ENCODE results near the gene DLGAP1. TPM values are rescaled to one million over a fixed set of nuclear protein-coding genes. Genes with fewer than 3 reads are reported as not detected.

DLGAP1 gene
- total and polyA plus RNA-seq, 2 of the 8 experiments (the other 6 are each of a cell fraction or from before 2014, with no cell fraction given) = 11.8 to 16.9 TPM

- TF ChIP-seq NRF1 (IDR thresholded peaks at IDR 0.05; ENCODE audit: low read depth, low read length) (no peak), TAF7 (optimal IDR thresholded peaks at IDR 0.05; ENCODE audit: borderline replicate concordance, low read depth, low read length) (no peak), KDM1A (IDR thresholded peaks at IDR 0.05; ENCODE audit: borderline replicate concordance, low read length) (no peak)
These were observed 324.1 kb downstream of the DLGAP1 start (continued) for GRCh38 chr18:4130734-4131719.
